ENCODE measurements around the gene SLC10A2.

SLC10A2 gene

DNA sequence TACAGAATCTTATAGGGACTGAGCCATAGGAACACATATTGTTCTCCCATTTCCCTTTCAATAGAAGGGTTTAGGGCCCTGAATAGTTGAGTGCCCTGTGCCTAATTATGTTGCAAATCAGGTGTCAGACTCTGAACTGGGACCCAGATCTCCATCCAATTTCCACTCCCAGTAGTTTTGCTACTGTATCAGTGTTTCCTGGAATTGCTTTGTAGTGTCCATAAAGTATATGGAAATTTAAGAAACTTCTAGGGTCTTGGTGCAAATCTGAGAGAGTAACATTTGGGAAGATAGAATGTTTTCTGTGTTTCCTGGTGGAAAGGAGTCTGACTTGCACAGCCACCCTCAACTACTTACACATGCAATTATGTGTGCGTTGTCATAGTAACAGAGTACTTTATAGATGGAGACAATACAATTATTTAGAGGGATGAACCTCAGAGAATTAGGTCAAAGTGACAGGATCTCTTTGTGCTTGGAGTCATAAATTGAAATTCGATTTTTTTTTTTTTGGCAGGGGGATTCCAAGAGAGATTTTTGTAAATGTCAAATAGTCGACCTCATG is 646 bp upstream of the SLC10A2 start:
- Histone ChIP-seq H3K4me3 (ENCODE audit: insufficient read depth, low read length, poor library complexity, severe bottlenecking) (no peak overlapping the region), H3K79me2 (ENCODE audit: insufficient read depth, low read length) (no peaks in the 10 kb centered on the region), H3K9me3 (ENCODE audit: insufficient read depth, low read length) (peaks cover 4% of the 10 kb centered on the region; the same call in 1 of the 2 replicates), H3K9ac (ENCODE audit: low read length) (no peak overlapping the region), H3K4me2 (ENCODE audit: low read depth, low read length, poor library complexity, severe bottlenecking) (no peak overlapping the region), H3K9me2 (replicated peaks; ENCODE audit: insufficient read depth, low read length) (no peaks in the 10 kb centered on the region), H3K27me3 (ENCODE audit: low read length) (no peaks in the 10 kb centered on the region), H3K36me3 (ENCODE audit: low read length) (no peaks in the 10 kb centered on the region), H2AFZ (ENCODE audit: low read depth, low read length, severe bottlenecking) (no peak overlapping the region), H3K27ac (ENCODE audit: low read depth, low read length) (no peak overlapping the region), H4K20me1 (ENCODE audit: low read depth, low read length) (no peaks in the 10 kb centered on the region), H3F3A (ENCODE audit: insufficient read depth) (no peaks in the 10 kb centered on the region)
- TF ChIP-seq, protein P1, sequence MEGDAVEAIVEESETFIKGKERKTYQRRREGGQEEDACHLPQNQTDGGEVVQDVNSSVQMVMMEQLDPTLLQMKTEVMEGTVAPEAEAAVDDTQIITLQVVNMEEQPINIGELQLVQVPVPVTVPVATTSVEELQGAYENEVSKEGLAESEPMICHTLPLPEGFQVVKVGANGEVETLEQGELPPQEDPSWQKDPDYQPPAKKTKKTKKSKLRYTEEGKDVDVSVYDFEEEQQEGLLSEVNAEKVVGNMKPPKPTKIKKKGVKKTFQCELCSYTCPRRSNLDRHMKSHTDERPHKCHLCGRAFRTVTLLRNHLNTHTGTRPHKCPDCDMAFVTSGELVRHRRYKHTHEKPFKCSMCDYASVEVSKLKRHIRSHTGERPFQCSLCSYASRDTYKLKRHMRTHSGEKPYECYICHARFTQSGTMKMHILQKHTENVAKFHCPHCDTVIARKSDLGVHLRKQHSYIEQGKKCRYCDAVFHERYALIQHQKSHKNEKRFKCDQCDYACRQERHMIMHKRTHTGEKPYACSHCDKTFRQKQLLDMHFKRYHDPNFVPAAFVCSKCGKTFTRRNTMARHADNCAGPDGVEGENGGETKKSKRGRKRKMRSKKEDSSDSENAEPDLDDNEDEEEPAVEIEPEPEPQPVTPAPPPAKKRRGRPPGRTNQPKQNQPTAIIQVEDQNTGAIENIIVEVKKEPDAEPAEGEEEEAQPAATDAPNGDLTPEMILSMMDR (IDR thresholded peaks at IDR 0.05; ENCODE audit: insufficient read depth, low read length, poor library complexity, severe bottlenecking), result no peak
- TF ChIP-seq EZH2phosphoT487 (conservative IDR thresholded peaks at IDR 0.05; ENCODE audit: low read length), result no peak

DNA sequence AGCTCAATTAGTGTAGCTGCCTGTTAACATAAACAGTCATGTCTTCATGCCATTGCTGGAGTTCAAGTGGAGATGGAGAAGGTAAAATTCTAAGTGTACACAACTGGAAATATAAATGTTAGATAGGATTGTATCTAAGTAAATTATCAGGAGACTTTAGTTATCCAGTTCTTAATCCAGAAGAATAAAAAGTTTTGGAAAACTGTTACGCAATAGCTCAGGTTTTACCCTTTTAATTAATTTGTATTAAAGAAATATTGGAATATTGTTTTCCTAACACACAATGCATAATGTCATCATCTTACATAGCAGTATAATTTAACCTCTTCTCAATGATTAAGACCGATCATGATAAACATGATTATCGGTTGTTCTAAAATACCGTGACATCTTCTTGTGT is 2.8 kb downstream of the SLC10A2 start:
- Histone ChIP-seq H3K79me2 (ENCODE audit: insufficient read depth, low read length) (no peaks in the 10 kb centered on the region), H3K27me3 (ENCODE audit: low read length) (no peaks in the 10 kb centered on the region), H3K4me2 (ENCODE audit: low read depth, low read length, poor library complexity, severe bottlenecking) (no peak overlapping the region), H3K9ac (ENCODE audit: low read length) (no peak overlapping the region), H3K9me3 (ENCODE audit: insufficient read depth, low read length) (peaks cover 12% of the 10 kb centered on the region; the same call in 1 of the 2 replicates), H4K20me1 (ENCODE audit: low read depth, low read length) (no peaks in the 10 kb centered on the region), H3K36me3 (ENCODE audit: low read length) (no peaks in the 10 kb centered on the region), H3F3A (ENCODE audit: insufficient read depth) (no peaks in the 10 kb centered on the region), H3K4me3 (ENCODE audit: insufficient read depth, low read length, poor library complexity, severe bottlenecking) (no peak overlapping the region), H2AFZ (ENCODE audit: low read depth, low read length, severe bottlenecking) (no peak overlapping the region), H3K27ac (ENCODE audit: low read depth, low read length) (no peak overlapping the region), H3K9me2 (replicated peaks; ENCODE audit: insufficient read depth, low read length) (no peaks in the 10 kb centered on the region)
- TF ChIP-seq EZH2phosphoT487 (conservative IDR thresholded peaks at IDR 0.05; ENCODE audit: low read length), result no peak
- TF ChIP-seq, protein P1 (IDR thresholded peaks at IDR 0.05; ENCODE audit: insufficient read depth, low read length, poor library complexity, severe bottlenecking), result no peak

DNA sequence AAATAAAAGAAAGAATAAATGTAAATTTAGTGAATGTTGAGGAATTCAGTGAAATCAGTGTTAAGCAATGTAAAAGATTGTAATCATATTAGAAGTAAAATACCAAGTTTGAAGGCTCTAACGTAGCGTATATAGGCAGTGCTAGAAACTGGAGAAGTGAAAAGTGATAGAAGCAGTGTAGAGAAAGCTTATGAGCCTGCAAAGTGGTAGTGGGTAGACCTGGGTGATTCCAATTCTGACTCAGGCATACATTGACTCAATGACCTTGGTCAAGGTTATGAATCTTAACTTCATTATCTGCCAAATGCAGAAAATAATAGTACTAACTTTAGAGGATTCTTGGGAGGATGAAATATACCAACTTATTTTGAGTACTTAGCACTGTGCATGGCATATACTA is 4.1 kb downstream of the SLC10A2 start:
- TF ChIP-seq EZH2phosphoT487 (conservative IDR thresholded peaks at IDR 0.05; ENCODE audit: low read length), result no peak
- TF ChIP-seq, protein P1 (IDR thresholded peaks at IDR 0.05; ENCODE audit: insufficient read depth, low read length, poor library complexity, severe bottlenecking), result no peak
- no peaks in the 10 kb centered on the region for H3K79me2 ChIP-seq (ENCODE audit: insufficient read depth, low read length)
- no peak overlapping the region for H3K4me3 ChIP-seq (ENCODE audit: insufficient read depth, low read length, poor library complexity, severe bottlenecking)

More for the DNA sequence above, 4.1 kb downstream of the SLC10A2 start:
- no peaks in the 10 kb centered on the region for H3K27me3 ChIP-seq (ENCODE audit: low read length)
- no peaks in the 10 kb centered on the region; the same call in 1 of the 2 replicates for H3K36me3 ChIP-seq (ENCODE audit: low read length)
- no peaks in the 10 kb centered on the region for H3K9me2 ChIP-seq (replicated peaks; ENCODE audit: insufficient read depth, low read length)
- no peak overlapping the region for H3K4me2 ChIP-seq (ENCODE audit: low read depth, low read length, poor library complexity, severe bottlenecking)
- H3K9ac ChIP-seq (ENCODE audit: low read length), result no peak overlapping the region
- H3K9me3 ChIP-seq (ENCODE audit: insufficient read depth, low read length), result peaks cover 21% of the 10 kb centered on the region; the same call in 1 of the 2 replicates
- H3K27ac ChIP-seq (ENCODE audit: low read depth, low read length), result no peak overlapping the region
- no peaks in the 10 kb centered on the region for H3F3A ChIP-seq (ENCODE audit: insufficient read depth)
- H4K20me1 ChIP-seq (ENCODE audit: low read depth, low read length), result no peaks in the 10 kb centered on the region
- no peak overlapping the region for H2AFZ ChIP-seq (ENCODE audit: low read depth, low read length, severe bottlenecking)

Data from SU-DHL-6 (cell line).